GM19043 (cell line): Measurements from ENCODE around the gene CLRN1.

Experiments used
- ATAC-seq: cut with Tn5 transposase; IDR thresholded peaks from one replicate; pipeline ENCODE4 v1.9.1; 2021; ENCODE audit warnings: low read depth; ENCODE audit not compliant: unreplicated experiment

CLRN1 gene

GRCh38 chr3:150925751-150926201 is 46.8 kb downstream of the CLRN1 start:
- ATAC-seq, result peak; percentile 80

GRCh38 chr3:150922611-150923010 is 49.9 kb downstream of the CLRN1 start:
- no peak for ATAC-seq

- ATAC-seq, result no peak
These were observed 51.3 kb downstream of the CLRN1 start for GRCh38 chr3:150921209-150921608.

- ATAC-seq, result no peak
These were observed 52.3 kb downstream of the CLRN1 start for GRCh38 chr3:150920236-150920635.

- no peak for ATAC-seq
These were observed 54.6 kb downstream of the CLRN1 start for GRCh38 chr3:150917951-150918350.

GRCh38 chr3:150913133-150913922 is 59.2 kb downstream of the CLRN1 start:
- no peak for ATAC-seq

- no peak for ATAC-seq
These were observed 60.0 kb downstream of the CLRN1 start for GRCh38 chr3:150912501-150912900.

- ATAC-seq, result no peak
These were observed 60.8 kb downstream of the CLRN1 start for GRCh38 chr3:150911771-150912170.

GRCh38 chr3:150906461-150906860 is 66.1 kb downstream of the CLRN1 start:
- ATAC-seq, result no peak

GRCh38 chr3:150905746-150906145 is 66.8 kb downstream of the CLRN1 start:
- no peak for ATAC-seq

- no peak for ATAC-seq
These were observed 67.2 kb downstream of the CLRN1 start, which contains the start of gene MINDY4B for GRCh38 chr3:150905339-150905738. Gene MINDY4B, minus strand, starts transcription at chr3:150905439. Its CDS starts 0 bp downstream, at chr3:150905439.

- no peak for ATAC-seq
These were observed 69.5 kb downstream of the CLRN1 start for GRCh38 chr3:150902988-150903387.

GRCh38 chr3:150901793-150902192 is 70.7 kb downstream of the CLRN1 start:
- ATAC-seq, result no peak

- no peak for ATAC-seq
These were observed 73.4 kb downstream of the CLRN1 start for GRCh38 chr3:150899141-150899540.

GRCh38 chr3:150898046-150898754 is 74.3 kb downstream of the CLRN1 start:
- no peak for ATAC-seq

GRCh38 chr3:150897592-150897991 is 74.9 kb downstream of the CLRN1 start:
- no peak for ATAC-seq

- ATAC-seq, result no peak
These were observed 81.7 kb downstream of the CLRN1 start for GRCh38 chr3:150890831-150891230.

GRCh38 chr3:150890295-150890694 is 82.2 kb downstream of the CLRN1 start:
- no peak for ATAC-seq

- ATAC-seq, result no peak
These were observed 83.4 kb downstream of the CLRN1 start for GRCh38 chr3:150889106-150889505.

GRCh38 chr3:150887031-150887430 is 85.5 kb downstream of the CLRN1 start:
- no peak for ATAC-seq

GRCh38 chr3:150885535-150885934 is 87.0 kb downstream of the CLRN1 start:
- ATAC-seq, result no peak
